Esophagus muscularis mucosa (tissue), 4 donors: Measurements from ENCODE around the gene MTG2. TPM values are rescaled to one million over a fixed set of nuclear protein-coding genes. Genes with fewer than 3 reads are reported as not detected.
A peak's percentile ranks its signal among the peaks of the same experiment; 100 is the strongest.

ENCODE experiments used
- DNase-seq: peaks from one replicate; pipeline ENCODE4 v3.0.0-alpha.2; 2017; ENCODE audit errors: extremely low spot score
- H3K27ac ChIP-seq, 4 donors: fragments of 200-600 bp; sonication (generic); replicated peaks in 1 of 4; 1 replicate in 3 of 4; 2 replicates in 1 of 4; pipeline ENCODE4 v1.5.1; 2016 to 2019; ENCODE audit warnings: mild to moderate bottlenecking in 1 of 4
- H3K27me3 ChIP-seq, 4 donors: fragments of 200-600 bp; sonication (generic); one replicate each; pipeline versions ENCODE4 v1.5.1 to v1.6.0; 2016 to 2019
- H3K36me3 ChIP-seq, 4 donors: fragments of 200-600 bp; sonication (generic); one replicate each; pipeline ENCODE4 v1.5.1; 2016 to 2019
- H3K4me1 ChIP-seq, 4 donors: fragments of 200-600 bp; sonication (generic); one replicate each; pipeline ENCODE4 v1.5.1; 2016 to 2019
- H3K4me3 ChIP-seq, 4 donors: fragments of 200-600 bp; sonication (generic); 1 replicate in 2 of 4; 2 replicates in 2 of 4; pipeline ENCODE4 v1.5.1; 2016 to 2019; ENCODE audit warnings: mild to moderate bottlenecking in 4 of 4, moderate library complexity in 1 of 4
- H3K9me3 ChIP-seq, 4 donors: fragments of 200-600 bp; sonication (generic); 1 replicate in 3 of 4; 2 replicates in 1 of 4; pipeline ENCODE4 v1.5.1; 2016 to 2019
- CTCF ChIP-seq, 3 experiments: fragments of 200-600 bp in 2 of 3; fragments of 450-650 bp in 1 of 3; sonication (generic) in 2 of 3; IDR thresholded peaks; one replicate each; pipeline ENCODE4 v1.5.1; 2017 to 2019; ENCODE audit warnings: antibody characterized with exemption in 3 of 3, mild to moderate bottlenecking in 2 of 3, moderate library complexity in 1 of 3
- EP300 ChIP-seq: sonication (generic); formaldehyde crosslinking; IDR thresholded peaks from one replicate; pipeline ENCODE4 v1.6.1; 2017; ENCODE audit warnings: antibody characterized with exemption
- POLR2A ChIP-seq: fragments of 450-650 bp; IDR thresholded peaks from one replicate; pipeline ENCODE4 v1.6.1; 2017; ENCODE audit warnings: antibody characterized with exemption, moderate library complexity, mild to moderate bottlenecking, low read depth
- POLR2AphosphoS5 ChIP-seq, 2 donors: sonication (generic); formaldehyde crosslinking; IDR thresholded peaks; one replicate each; pipeline ENCODE4 v1.6.1; 2017; ENCODE audit warnings: antibody characterized with exemption in 2 of 2
- WGBS: methylation state at CpG from one replicate; pipeline ENCODE4 v1.1.5; 2018; 5-methylcytosine and 5-hydroxymethylcytosine counted together
- intact Hi-C: fragments of 100-400 bp; cut with DNase I; formaldehyde crosslinking; loops from one replicate; pipeline ENCODE4 v1.15.1; 2023
- total RNA-seq, 4 donors: library from RNA; depleted of rRNA; stranded (reverse); fragments of >200 nt; gene quantifications; one replicate each; pipeline versions ENCODE4 v1.1.0 to v1.2.1, GENCODE V29; 2016

The MTG2 gene
- total RNA-seq, 4 donors from 2014 or later: 21.6 to 26.5 (median 26.0) TPM

- no peak for DNase-seq
- Histone ChIP-seq H3K4me1 (peaks cover 30 to 35% (median 33%) of the 10 kb centered on the region in 4 donors), H3K36me3 (peaks cover 0 to 8% (median 4%) of the 10 kb centered on the region in 4 donors), H3K27ac (no peak overlapping the region), H3K4me3 (peak overlapping the region; percentile 78 to 90 (median 90)), H3K27me3 (peaks cover 0 to 33% (median 3%) of the 10 kb centered on the region in 4 donors), H3K9me3 (no peaks in the 10 kb centered on the region)
- TF ChIP-seq POLR2AphosphoS5 (IDR thresholded peaks at IDR 0.05) (no peak), POLR2A (no peak), CTCF (IDR thresholded peaks at IDR 0.05) (no peak), EP300 (no peak)
- intact Hi-C loops: no loop called here
- WGBS: 67% methylated on average over 1 of the region's 1 CpG
These were observed 54.6 kb downstream of the MTG2 start for GRCh38 chr20:62237514-62237800.

GRCh38 chr20:62237801-62238568, 55.2 kb downstream of the MTG2 start, which contains the start of gene OSBPL2:
Gene OSBPL2 (plus strand): TSS chr20:62238521. CDS start chr20:62256185, 17,664 bp downstream.
- H3K4me3 ChIP-seq: peak within 1 kb of the TSS; percentile 78 to 90 (median 90)
- intact Hi-C loops: no loop called here
- H3K27me3 ChIP-seq: peaks cover 0 to 28% (median 2%) of the 10 kb centered on the region in 4 donors
- no peaks in the 10 kb centered on the region for H3K9me3 ChIP-seq
- H3K36me3 ChIP-seq: peaks cover 0 to 13% (median 4%) of the 10 kb centered on the region in 4 donors
- DNase-seq: peak; percentile 100
- 3% methylated on average over 19 of the region's 55 CpGs for WGBS
- peaks cover 35 to 41% (median 37%) of the 10 kb centered on the region in 4 donors for H3K4me1 ChIP-seq
- peak within 1 kb of the TSS; percentile 79 to 87 (median 85) for H3K27ac ChIP-seq
- TF ChIP-seq CTCF (IDR thresholded peaks at IDR 0.05): peak in 1 of 3 experiments; percentile 12
- peak in 1 of 2 donors; percentile 80 for TF ChIP-seq POLR2AphosphoS5 (IDR thresholded peaks at IDR 0.05)
- TF ChIP-seq EP300: no peak

GRCh38 chr20:62238569-62239277, 55.9 kb downstream of the MTG2 start:
- Histone ChIP-seq H3K4me1 (peaks cover 35 to 47% (median 39%) of the 10 kb centered on the region in 4 donors), H3K27me3 (peaks cover 0 to 21% (median 0%) of the 10 kb centered on the region in 4 donors), H3K36me3 (peaks cover 0 to 13% (median 6%) of the 10 kb centered on the region in 4 donors), H3K27ac (peak overlapping the region; percentile 79 to 87 (median 85)), H3K4me3 (peak overlapping the region; percentile 78 to 90 (median 90)), H3K9me3 (no peaks in the 10 kb centered on the region)
- intact Hi-C loops: no loop called here
- TF ChIP-seq CTCF (IDR thresholded peaks at IDR 0.05) (no peak), POLR2A (no peak), EP300 (no peak), POLR2AphosphoS5 (IDR thresholded peaks at IDR 0.05) (no peak)
- DNase-seq: no peak
- WGBS: 0% methylated on average over 21 of the region's 70 CpGs

- WGBS: 63% methylated on average over 15 of the region's 23 CpGs
- no peak for TF ChIP-seq POLR2A
- no peak for TF ChIP-seq EP300
- no peak for TF ChIP-seq CTCF (IDR thresholded peaks at IDR 0.05)
- TF ChIP-seq POLR2AphosphoS5 (IDR thresholded peaks at IDR 0.05): no peak
These were observed 56.6 kb downstream of the MTG2 start for GRCh38 chr20:62239278-62239879.

More at GRCh38 chr20:62239278-62239879, 56.6 kb downstream of the MTG2 start:
- H3K4me3 ChIP-seq: peak overlapping the region; percentile 78 to 90 (median 90)
- H3K27me3 ChIP-seq: peaks cover 0 to 15% (median 0%) of the 10 kb centered on the region in 4 donors
- peaks cover 0 to 13% (median 6%) of the 10 kb centered on the region in 4 donors for H3K36me3 ChIP-seq
- no peaks in the 10 kb centered on the region for H3K9me3 ChIP-seq
- peaks cover 41 to 50% (median 44%) of the 10 kb centered on the region in 4 donors for H3K4me1 ChIP-seq
- intact Hi-C loops: no loop called here
- peak overlapping the region; percentile 79 to 87 (median 85) for H3K27ac ChIP-seq
- no peak for DNase-seq
